Measurements from ENCODE around the gene ROR1.

ROR1 gene

GRCh38 chr1:64135462-64136223 lies 361.8 kb downstream of the ROR1 start:
- Histone ChIP-seq H3K9me3 (ENCODE audit: control insufficient read depth, insufficient read depth, low read depth, low read length) (no peaks in the 10 kb centered on the region), H3K36me3 (ENCODE audit: control insufficient read depth in 2 of 2, insufficient read depth in 1 of 2, low read length in 2 of 2) (no peaks in the 10 kb centered on the region), H3K4me1 (ENCODE audit: control insufficient read depth, insufficient read depth, low read length) (no peaks in the 10 kb centered on the region), H3K27ac (ENCODE audit: extremely low read depth, low read depth, low read length) (no peak overlapping the region), H3K4me3 (ENCODE audit: low read depth, low read length) (no peak overlapping the region)
- CTCF ChIA-PET: interaction anchor here (0.6 to 3.0 kb wide), 8 partner anchors 51 to 461 kb away, joined by 3 to 32 read pairs (median 4); no protein-coding TSS in a partner anchor
- TF ChIP-seq ZNF155 (tag by site-specific recombination; IDR thresholded peaks at IDR 0.05): no peak
- peak; percentile 59 for TF ChIP-seq PRDM6 (tag by site-specific recombination; IDR thresholded peaks at IDR 0.05)
- POLR2A ChIA-PET: no interaction called here

- TF ChIP-seq ZBTB26 (tag by site-specific recombination; optimal IDR thresholded peaks at IDR 0.05) (no peak), PBX3 (CRISPR knock-in tag; IDR thresholded peaks at IDR 0.05) (no peak), ZBTB49 (tag by site-specific recombination; IDR thresholded peaks at IDR 0.05; ENCODE audit: low read depth) (no peak), ZNF311 (tag by site-specific recombination; IDR thresholded peaks at IDR 0.05; ENCODE audit: borderline replicate concordance) (no peak), ZNF221 (tag by site-specific recombination; IDR thresholded peaks at IDR 0.05; ENCODE audit: borderline replicate concordance) (no peak), ZNF76 (tag by site-specific recombination; IDR thresholded peaks at IDR 0.05; ENCODE audit: borderline replicate concordance, low read depth) (no peak), ZNF776 (tag by site-specific recombination; IDR thresholded peaks at IDR 0.05; ENCODE audit: borderline replicate concordance) (no peak), ZSCAN30 (tag by site-specific recombination; IDR thresholded peaks at IDR 0.05) (no peak), ZFHX2 (tag by site-specific recombination; conservative IDR thresholded peaks at IDR 0.05) (no peak), YY2 (tag by site-specific recombination; IDR thresholded peaks at IDR 0.05) (no peak), EGR2 (tag by site-specific recombination; IDR thresholded peaks at IDR 0.05; ENCODE audit: low read depth) (no peak), ZNF24 (tag by site-specific recombination; IDR thresholded peaks at IDR 0.05) (no peak), ZNF777 (tag by site-specific recombination; IDR thresholded peaks at IDR 0.05; ENCODE audit: borderline replicate concordance) (no peak), ZXDB (tag by site-specific recombination; IDR thresholded peaks at IDR 0.05) (no peak), ZNF280D (tag by site-specific recombination; IDR thresholded peaks at IDR 0.05) (no peak), ZNF621 (tag by site-specific recombination; IDR thresholded peaks at IDR 0.05) (no peak)
- Histone ChIP-seq H3K4me3 (ENCODE audit: low read depth, low read length) (no peak overlapping the region), H3K27ac (ENCODE audit: extremely low read depth, low read depth, low read length) (no peak overlapping the region), H3K4me1 (ENCODE audit: control insufficient read depth, insufficient read depth, low read length) (no peaks in the 10 kb centered on the region), H3K9me3 (ENCODE audit: control insufficient read depth, insufficient read depth, low read depth, low read length) (no peaks in the 10 kb centered on the region), H3K36me3 (ENCODE audit: control insufficient read depth in 2 of 2, insufficient read depth in 1 of 2, low read length in 2 of 2) (no peaks in the 10 kb centered on the region)
- POLR2A ChIA-PET: no interaction called here
- CTCF ChIA-PET: interaction anchor here (0.6 to 3.0 kb wide), 26 partner anchors 9 to 942 kb away, joined by 3 to 32 read pairs (median 4); no protein-coding TSS in a partner anchor
Observed at GRCh38 chr1:64136296-64136695, 362.5 kb downstream of the ROR1 start.

Measured in HEK293 (cell line).